Measurements from ENCODE around the gene SHISA9. TPM values are rescaled to one million over a fixed set of nuclear protein-coding genes. Genes with fewer than 3 reads are reported as not detected.
A peak's percentile ranks its signal among the peaks of the same experiment; 100 is the strongest.

The SHISA9 gene
- total RNA-seq, 2 donors from 2014 or later: 0.11 TPM; not detected in 1

DNA sequence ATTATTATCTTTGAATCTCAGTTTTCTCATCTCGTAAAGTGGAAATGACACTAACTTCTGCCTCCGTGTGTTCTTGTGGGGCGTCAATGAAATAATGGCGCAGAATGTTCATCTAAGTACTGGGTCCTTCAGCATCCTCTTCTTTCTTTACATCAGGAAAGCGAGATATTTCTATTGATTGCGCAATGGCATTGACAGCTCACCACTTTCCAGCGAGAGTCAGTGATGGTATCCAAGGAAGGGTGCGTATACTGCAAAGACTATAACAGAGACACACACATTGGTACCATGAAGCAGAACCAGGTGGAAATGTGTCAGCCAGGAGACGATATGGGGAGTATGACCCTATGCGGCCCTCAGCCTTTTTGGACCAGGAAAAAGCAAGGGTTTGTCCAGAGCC, 162.1 kb downstream of the SHISA9 start:
- Mint-ChIP-seq H3K27ac (no peak overlapping the region), H3K27me3 (no peaks in the 10 kb centered on the region), H3K4me3 (no peak overlapping the region), H3K4me1 (ENCODE audit: low read depth in 2 of 2) (no peaks in the 10 kb centered on the region), H3K36me3 (no peaks in the 10 kb centered on the region), H3K9me3 (peaks cover 4% of the 10 kb centered on the region)
- DNase-seq (ENCODE audit: low spot score): no peak
- ATAC-seq: no peak

DNA sequence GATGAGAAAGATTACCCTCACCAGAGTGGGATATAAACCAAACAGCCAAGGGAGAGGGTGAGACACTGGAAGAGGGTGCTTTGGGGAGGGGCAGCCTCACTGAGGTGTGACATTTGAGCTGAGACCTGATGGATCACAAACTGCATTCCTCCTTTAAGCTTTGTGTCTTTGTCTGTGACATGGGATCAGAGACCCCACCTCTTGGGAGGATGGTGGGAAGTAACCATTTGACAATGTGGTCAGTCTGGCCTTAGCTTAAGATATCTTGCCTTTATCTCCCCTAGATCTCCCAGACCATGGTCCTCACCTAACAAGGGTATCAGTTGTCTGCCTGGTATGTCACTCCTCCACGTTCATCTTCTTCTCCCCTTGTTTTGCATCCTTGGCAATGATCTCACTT, 163.4 kb downstream of the SHISA9 start:
- H3K9me3 Mint-ChIP-seq: peaks cover 6% of the 10 kb centered on the region
- no peaks in the 10 kb centered on the region for H3K27me3 Mint-ChIP-seq
- ATAC-seq: no peak

DNA sequence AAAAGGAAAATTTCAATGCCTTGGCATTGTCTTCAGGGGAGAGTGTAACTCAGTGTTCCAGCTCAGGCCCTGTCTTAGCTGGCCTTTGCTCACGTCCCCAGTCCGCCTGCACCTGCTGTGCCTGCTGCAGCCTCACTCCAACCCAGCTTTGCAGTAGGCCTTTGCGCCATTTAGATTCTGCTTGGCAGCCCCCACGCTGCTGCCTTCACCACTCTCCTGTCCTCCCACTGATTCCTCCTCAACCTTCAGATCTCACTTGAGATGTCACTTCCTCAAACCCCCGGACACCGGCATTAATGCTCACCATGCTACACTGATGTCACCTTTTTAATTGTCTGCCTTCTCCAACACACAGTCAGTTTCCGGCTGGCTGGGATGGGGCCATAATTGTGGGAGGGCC, 166.2 kb downstream of the SHISA9 start:
- no peaks in the 10 kb centered on the region for H3K36me3 Mint-ChIP-seq
- peaks cover 6% of the 10 kb centered on the region for H3K9me3 Mint-ChIP-seq
- H3K27me3 Mint-ChIP-seq: no peaks in the 10 kb centered on the region
- no peak for DNase-seq (ENCODE audit: low spot score)
- H3K4me3 Mint-ChIP-seq: no peak overlapping the region
- ATAC-seq: no peak
- no peaks in the 10 kb centered on the region for H3K4me1 Mint-ChIP-seq (ENCODE audit: low read depth in 2 of 2)
- H3K27ac Mint-ChIP-seq: no peak overlapping the region

More for the DNA sequence above, 163.4 kb downstream of the SHISA9 start:
- Mint-ChIP-seq H3K4me1 (ENCODE audit: low read depth in 2 of 2) (no peaks in the 10 kb centered on the region), H3K36me3 (no peaks in the 10 kb centered on the region), H3K27ac (no peak overlapping the region), H3K4me3 (no peak overlapping the region)
- no peak for DNase-seq (ENCODE audit: low spot score)

DNA sequence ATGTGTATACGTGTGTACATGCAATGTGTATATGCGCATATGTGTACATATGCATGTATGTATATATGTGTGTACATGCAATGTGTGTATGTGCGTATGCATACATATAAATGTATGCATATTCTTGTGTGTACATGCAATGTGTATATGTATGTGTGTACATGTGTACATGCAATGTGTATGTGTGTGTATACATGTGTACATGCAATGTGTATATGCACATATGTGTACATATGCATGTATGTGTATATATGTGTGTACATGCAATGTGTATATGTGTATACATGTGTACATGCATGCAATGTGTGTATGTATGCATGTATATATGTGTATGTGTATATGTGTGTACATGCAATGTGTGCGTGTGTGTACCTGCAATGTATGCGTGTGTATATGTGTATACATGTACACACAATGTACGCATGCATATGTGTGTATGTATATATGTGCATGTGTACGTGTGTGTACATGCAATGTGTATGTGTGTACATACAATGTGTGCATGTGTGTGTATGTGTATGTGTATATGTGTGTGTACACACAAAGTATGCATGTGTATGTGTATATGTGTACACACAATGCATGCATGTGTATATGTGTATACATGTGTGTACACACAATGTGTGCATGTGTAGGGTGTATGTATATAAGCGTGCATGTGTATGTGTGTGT, 167.7 kb downstream of the SHISA9 start:
- no peaks in the 10 kb centered on the region for H3K27me3 Mint-ChIP-seq
- peak in 1 of 2 donors; percentile 46 for ATAC-seq
- peaks cover 6% of the 10 kb centered on the region for H3K9me3 Mint-ChIP-seq
- no peaks in the 10 kb centered on the region for H3K4me1 Mint-ChIP-seq (ENCODE audit: low read depth in 2 of 2)
- no peak overlapping the region for H3K27ac Mint-ChIP-seq
- H3K4me3 Mint-ChIP-seq: no peak overlapping the region
- DNase-seq (ENCODE audit: low spot score): no peak
- no peaks in the 10 kb centered on the region for H3K36me3 Mint-ChIP-seq

DNA sequence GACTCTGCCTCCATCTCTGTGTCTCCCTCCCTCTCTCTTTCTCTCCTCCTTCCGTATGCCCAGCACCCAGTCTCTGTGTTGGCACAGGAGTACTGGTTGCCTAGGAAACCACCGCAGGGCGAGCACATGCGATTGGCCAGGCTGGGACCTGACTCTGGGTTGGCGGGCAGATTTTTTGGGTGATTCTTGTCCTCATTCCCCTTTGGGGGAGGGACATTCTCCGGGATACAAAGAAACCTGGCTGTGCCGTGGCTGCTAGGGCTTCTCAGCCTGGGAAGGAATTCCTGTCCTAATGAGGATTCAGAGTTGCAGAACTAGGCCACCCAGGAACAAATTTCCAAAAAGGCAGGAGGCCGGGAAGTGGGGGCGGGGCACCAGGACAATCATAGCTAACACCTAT, 168.9 kb downstream of the SHISA9 start:
- H3K9me3 Mint-ChIP-seq: peaks cover 6% of the 10 kb centered on the region
- H3K36me3 Mint-ChIP-seq: no peaks in the 10 kb centered on the region
- no peak overlapping the region for H3K4me3 Mint-ChIP-seq
- DNase-seq (ENCODE audit: low spot score): no peak
- ATAC-seq: no peak
- no peaks in the 10 kb centered on the region for H3K4me1 Mint-ChIP-seq (ENCODE audit: low read depth in 2 of 2)
- H3K27ac Mint-ChIP-seq: no peak overlapping the region
- no peaks in the 10 kb centered on the region for H3K27me3 Mint-ChIP-seq

DNA sequence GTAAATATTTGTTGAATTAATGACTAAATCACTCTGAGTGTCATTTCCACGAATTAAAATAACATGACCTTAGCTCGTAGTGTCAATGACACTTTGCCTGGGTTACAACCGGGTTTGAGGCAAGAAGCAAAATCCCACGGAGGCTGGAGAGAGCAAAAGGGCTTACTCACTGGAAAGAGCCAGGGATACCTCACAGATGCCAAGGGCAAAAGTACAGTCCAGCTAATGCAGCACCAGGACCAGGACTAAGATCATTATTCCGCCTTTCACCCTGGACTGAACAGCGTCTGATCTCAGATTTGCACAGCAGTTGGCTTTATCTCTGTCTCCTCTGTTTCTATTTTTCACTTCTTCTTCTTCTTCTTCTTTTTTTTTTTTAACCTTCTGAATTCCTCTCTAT, 175.5 kb downstream of the SHISA9 start:
- H3K27ac Mint-ChIP-seq: no peak overlapping the region
- no peak for DNase-seq (ENCODE audit: low spot score)
- peaks cover 6% of the 10 kb centered on the region for H3K9me3 Mint-ChIP-seq
- H3K27me3 Mint-ChIP-seq: no peaks in the 10 kb centered on the region
- no peaks in the 10 kb centered on the region for H3K36me3 Mint-ChIP-seq
- H3K4me1 Mint-ChIP-seq (ENCODE audit: low read depth in 2 of 2): no peaks in the 10 kb centered on the region
- no peak for ATAC-seq
- no peak overlapping the region for H3K4me3 Mint-ChIP-seq

DNA sequence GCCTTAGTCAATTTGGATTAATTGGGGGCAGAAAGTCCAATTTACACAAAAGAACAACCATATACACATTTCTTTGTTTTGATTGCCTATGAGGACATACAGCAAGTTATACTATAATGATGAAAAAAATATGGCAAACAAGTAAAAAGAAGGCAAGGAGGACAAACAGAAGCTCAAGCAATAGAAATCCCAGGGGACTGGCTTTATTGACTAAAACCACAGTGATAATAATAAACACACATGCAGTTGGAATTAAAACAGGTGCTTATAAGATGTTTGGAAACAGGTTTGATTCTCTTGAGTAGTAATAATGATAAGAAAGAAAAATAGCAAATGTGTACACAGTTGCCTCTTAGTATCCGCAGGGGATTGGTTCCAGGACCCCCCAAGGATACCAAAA, 176.4 kb downstream of the SHISA9 start:
- Mint-ChIP-seq H3K27ac (no peak overlapping the region), H3K27me3 (no peaks in the 10 kb centered on the region), H3K9me3 (peaks cover 6% of the 10 kb centered on the region), H3K4me3 (no peak overlapping the region), H3K36me3 (no peaks in the 10 kb centered on the region), H3K4me1 (ENCODE audit: low read depth in 2 of 2) (no peaks in the 10 kb centered on the region)
- DNase-seq (ENCODE audit: low spot score) (no peak), ATAC-seq (no peak)

DNA sequence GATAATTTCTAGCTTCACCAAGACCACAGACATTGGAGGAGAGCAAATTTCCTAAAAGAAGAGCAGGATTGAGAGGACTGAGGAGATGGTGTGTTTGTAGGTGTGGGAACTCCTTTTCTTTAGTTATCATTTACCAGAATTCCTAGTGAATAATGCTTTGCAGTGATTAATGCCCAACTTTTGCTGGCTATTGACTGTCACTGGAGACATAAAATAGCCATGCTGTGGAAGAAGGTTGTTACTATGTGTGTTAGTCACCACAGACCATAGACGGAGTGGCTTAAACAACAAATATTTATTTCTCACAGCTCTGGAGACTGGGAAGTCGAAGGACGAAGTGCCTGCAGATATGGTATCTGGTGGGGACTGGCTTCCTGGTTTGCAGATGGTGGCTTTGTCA, 179.1 kb downstream of the SHISA9 start:
- H3K27ac Mint-ChIP-seq: no peak overlapping the region
- no peaks in the 10 kb centered on the region for H3K36me3 Mint-ChIP-seq
- no peaks in the 10 kb centered on the region for H3K4me1 Mint-ChIP-seq (ENCODE audit: low read depth in 2 of 2)
- H3K9me3 Mint-ChIP-seq: peaks cover 12% of the 10 kb centered on the region
- no peak overlapping the region for H3K4me3 Mint-ChIP-seq
- no peaks in the 10 kb centered on the region for H3K27me3 Mint-ChIP-seq
- no peak for ATAC-seq
- no peak for DNase-seq (ENCODE audit: low spot score)

DNA sequence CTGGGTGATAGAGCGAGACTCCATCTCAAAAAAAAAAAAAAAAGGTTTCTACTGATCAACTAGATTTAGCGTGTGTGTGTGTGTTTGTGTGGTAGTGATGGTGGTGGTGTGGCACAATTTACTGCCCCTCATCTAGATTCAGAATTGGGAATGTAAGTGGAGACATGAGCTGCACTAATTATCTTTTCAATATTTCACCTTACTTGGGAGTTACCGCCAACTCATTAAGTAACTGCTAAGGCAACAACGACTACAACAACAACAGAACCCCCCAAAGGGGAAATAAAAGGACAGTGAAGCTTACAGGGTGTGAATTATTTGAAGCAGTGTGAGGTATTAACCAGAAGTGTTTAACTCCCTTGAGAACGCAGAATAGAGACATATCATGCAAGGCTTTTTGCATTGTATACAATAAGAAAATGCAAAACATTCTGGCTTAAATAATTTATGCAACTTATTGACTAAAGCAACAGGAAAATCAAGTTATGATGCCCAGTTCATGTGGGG, 180.5 kb downstream of the SHISA9 start:
- DNase-seq (ENCODE audit: low spot score): no peak
- no peak for ATAC-seq
- H3K4me3 Mint-ChIP-seq: no peak overlapping the region
- H3K27ac Mint-ChIP-seq: no peak overlapping the region
- H3K9me3 Mint-ChIP-seq: peaks cover 12% of the 10 kb centered on the region
- H3K36me3 Mint-ChIP-seq: no peaks in the 10 kb centered on the region
- no peaks in the 10 kb centered on the region for H3K27me3 Mint-ChIP-seq
- no peaks in the 10 kb centered on the region for H3K4me1 Mint-ChIP-seq (ENCODE audit: low read depth in 2 of 2)

DNA sequence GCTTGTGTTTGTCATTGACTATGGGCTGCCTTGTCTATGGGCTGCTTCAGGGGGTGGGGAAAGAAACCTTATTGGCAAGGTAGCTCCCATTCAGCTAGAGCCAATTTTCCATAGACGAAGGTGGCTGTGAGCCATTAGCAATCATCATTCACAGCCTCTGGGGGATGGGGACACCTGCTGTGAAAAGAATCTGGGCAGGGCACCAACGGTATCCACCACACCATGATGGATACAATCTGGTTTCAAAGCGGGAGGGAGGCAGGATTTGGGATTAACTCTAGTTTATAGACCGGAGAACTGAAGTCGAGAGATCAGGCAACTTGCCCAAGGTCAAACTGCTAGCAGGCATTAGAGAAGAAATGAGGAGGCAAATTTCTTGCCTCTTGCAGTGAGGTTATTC, 182.3 kb downstream of the SHISA9 start:
- no peak for DNase-seq (ENCODE audit: low spot score)
- no peak overlapping the region for H3K4me3 Mint-ChIP-seq
- H3K27me3 Mint-ChIP-seq: no peaks in the 10 kb centered on the region
- H3K9me3 Mint-ChIP-seq: peaks cover 9% of the 10 kb centered on the region
- H3K4me1 Mint-ChIP-seq (ENCODE audit: low read depth in 2 of 2): no peaks in the 10 kb centered on the region
- H3K27ac Mint-ChIP-seq: no peak overlapping the region
- no peaks in the 10 kb centered on the region for H3K36me3 Mint-ChIP-seq
- ATAC-seq: no peak

DNA sequence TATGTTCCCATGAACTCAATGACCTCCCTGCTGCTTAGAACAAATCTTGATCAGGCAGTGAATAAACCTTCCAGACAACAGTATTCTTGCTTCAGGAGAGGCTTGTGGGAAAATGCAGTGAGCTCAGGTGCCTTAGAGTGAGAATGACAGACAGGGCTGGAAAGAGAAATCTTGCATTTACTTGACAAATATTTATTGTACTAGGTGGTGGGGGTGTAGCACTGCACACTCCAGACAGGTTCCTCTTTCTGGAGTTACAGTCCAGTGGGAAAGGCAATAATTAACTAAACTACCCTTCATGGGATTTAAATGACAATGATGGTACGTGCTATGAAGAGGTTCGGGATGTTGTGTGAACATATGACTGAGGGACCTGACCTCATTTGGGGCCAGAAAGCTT, 182.9 kb downstream of the SHISA9 start:
- Mint-ChIP-seq H3K27me3 (no peaks in the 10 kb centered on the region), H3K36me3 (no peaks in the 10 kb centered on the region), H3K9me3 (peaks cover 9% of the 10 kb centered on the region), H3K4me3 (no peak overlapping the region), H3K27ac (no peak overlapping the region), H3K4me1 (ENCODE audit: low read depth in 2 of 2) (no peaks in the 10 kb centered on the region)
- no peak for DNase-seq (ENCODE audit: low spot score)
- ATAC-seq: no peak

DNA sequence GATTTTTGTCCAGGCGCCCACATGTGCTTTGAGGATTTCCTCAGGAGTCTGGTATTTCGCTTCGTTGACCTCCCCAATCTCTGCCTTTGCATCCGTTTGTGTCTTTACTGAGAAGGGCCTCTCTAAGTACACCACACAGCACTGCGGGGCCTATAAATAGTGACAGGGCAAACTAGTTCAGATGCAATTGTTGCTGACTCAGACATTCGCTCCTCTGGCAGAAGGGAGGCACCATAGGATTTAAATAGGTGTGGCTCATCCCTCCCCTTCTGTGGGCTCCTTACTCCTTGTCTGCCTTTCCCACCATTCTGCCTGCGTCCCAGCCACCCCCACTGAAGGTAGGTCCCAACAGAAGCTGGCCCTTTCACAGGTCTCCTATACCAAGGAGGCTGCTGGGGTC, 192.3 kb downstream of the SHISA9 start:
- ATAC-seq: no peak
- Mint-ChIP-seq H3K4me1 (ENCODE audit: low read depth in 2 of 2) (no peaks in the 10 kb centered on the region), H3K9me3 (peaks cover 16% of the 10 kb centered on the region), H3K4me3 (no peak overlapping the region), H3K27ac (no peak overlapping the region), H3K27me3 (no peaks in the 10 kb centered on the region), H3K36me3 (peaks cover 15% of the 10 kb centered on the region)
- no peak for DNase-seq (ENCODE audit: low spot score)

DNA sequence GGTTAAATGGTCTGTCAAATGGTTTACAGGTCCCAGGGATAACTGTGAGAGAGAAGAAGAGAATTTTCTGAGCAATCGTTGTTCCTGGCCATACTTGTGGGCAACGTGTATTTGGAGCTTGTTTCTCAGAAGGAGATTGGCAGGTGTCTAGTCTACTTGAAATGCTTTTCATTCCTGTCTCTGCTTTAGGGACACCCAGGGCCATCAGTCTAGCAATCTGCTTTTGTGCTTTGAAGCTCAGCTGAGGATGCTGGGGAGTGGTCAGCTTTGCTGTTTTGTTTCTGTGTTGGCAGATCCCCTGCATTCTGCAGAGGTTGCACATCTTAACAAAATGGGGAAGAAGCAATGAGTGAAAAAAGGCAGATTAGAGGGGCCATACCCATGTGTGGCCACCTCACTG, 193.7 kb downstream of the SHISA9 start:
- DNase-seq (ENCODE audit: low spot score): no peak
- no peaks in the 10 kb centered on the region for H3K27me3 Mint-ChIP-seq
- no peak overlapping the region for H3K4me3 Mint-ChIP-seq
- no peak for ATAC-seq
- H3K9me3 Mint-ChIP-seq: peaks cover 11% of the 10 kb centered on the region
- H3K36me3 Mint-ChIP-seq: peaks cover 12% of the 10 kb centered on the region
- H3K27ac Mint-ChIP-seq: no peak overlapping the region
- no peaks in the 10 kb centered on the region for H3K4me1 Mint-ChIP-seq (ENCODE audit: low read depth in 2 of 2)

DNA sequence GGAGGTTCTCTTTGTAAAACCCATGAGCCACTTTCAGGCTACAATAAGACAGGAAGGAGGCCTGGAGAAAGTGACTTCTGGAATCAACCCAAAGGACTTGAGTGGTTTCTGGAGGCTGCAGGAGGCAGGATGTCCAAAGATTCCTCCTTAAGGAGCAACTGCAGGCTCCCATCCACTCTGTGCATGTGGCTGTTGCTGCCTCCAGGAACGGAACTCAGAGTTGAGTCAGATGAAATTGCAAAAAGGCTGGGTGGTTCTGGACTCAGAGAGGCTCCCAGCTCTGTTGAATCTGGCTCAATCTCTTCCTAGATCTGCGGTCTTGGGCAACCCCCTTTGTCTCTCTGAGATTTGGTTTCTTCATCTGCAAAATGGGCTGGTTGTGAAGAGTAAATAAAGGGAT, 197.1 kb downstream of the SHISA9 start:
- DNase-seq (ENCODE audit: low spot score) (no peak), ATAC-seq (no peak)
- H3K27ac Mint-ChIP-seq: no peak overlapping the region
- H3K27me3 Mint-ChIP-seq: no peaks in the 10 kb centered on the region
- H3K9me3 Mint-ChIP-seq: peaks cover 6% of the 10 kb centered on the region
- no peaks in the 10 kb centered on the region for H3K36me3 Mint-ChIP-seq
- H3K4me1 Mint-ChIP-seq (ENCODE audit: low read depth in 2 of 2): no peaks in the 10 kb centered on the region
- no peak overlapping the region for H3K4me3 Mint-ChIP-seq

DNA sequence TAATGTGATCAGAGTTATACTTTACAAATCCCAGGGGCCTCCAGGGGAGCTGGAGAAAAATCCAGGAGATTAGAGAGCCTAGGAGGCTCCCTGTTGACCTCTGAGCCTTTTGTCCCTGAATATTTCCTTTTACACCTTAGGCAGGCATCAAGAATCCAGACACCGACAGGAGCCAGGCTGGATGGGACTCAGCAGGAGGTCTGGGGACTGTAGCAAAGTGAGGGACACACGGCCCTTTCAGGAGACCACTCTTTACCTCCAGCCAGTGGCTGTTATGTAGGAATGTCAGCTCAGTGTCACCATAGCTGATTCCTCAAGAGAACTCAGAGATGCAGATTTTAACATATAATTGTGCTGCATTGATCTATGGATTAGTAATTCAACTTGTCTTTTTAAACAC, 198.4 kb downstream of the SHISA9 start:
- Mint-ChIP-seq H3K36me3 (no peaks in the 10 kb centered on the region), H3K9me3 (peaks cover 7% of the 10 kb centered on the region), H3K27ac (no peak overlapping the region), H3K4me1 (ENCODE audit: low read depth in 2 of 2) (no peaks in the 10 kb centered on the region), H3K27me3 (no peaks in the 10 kb centered on the region), H3K4me3 (no peak overlapping the region)
- DNase-seq (ENCODE audit: low spot score): no peak
- no peak for ATAC-seq
